Caco-2 (cell line): Measurements from ENCODE around the gene LCOR. TPM values are rescaled to one million over a fixed set of nuclear protein-coding genes. Genes with fewer than 3 reads are reported as not detected.

Experiments used
- BruUV-seq: library from RNA; stranded (reverse); fragments of 400-500 nt; replicated peaks from 2 replicates; lab custom pipeline; 2021; lab: Mats Ljungman, UMichigan
- CTCF ChIA-PET: fragments of 300-600 bp; sonication (Branson Sonifier 250); formaldehyde crosslinking; loops from one replicate; lab custom pipeline; 2022; ENCODE audit warnings: antibody characterized with exemption; lab: Charles Lee
- POLR2A ChIA-PET: fragments of 300-600 bp; sonication (Branson Sonifier 250); formaldehyde crosslinking; loops from one replicate; lab custom pipeline; 2022; ENCODE audit warnings: antibody characterized with exemption; lab: Charles Lee
- DNase-seq, 2 experiments: peaks; one replicate each; pipeline versions ENCODE4 v3.0.0 to v3.0.0-alpha.2; 2020 to 2022
- H3K27me3 ChIP-seq: replicated peaks from 2 replicates; pipeline ENCODE4 v1.6.0; 2011; ENCODE audit warnings: low read length; ENCODE audit not compliant: control insufficient read depth, insufficient read depth
- H3K36me3 ChIP-seq: 2 replicates; pipeline ENCODE4 v1.5.1; 2011; ENCODE audit warnings: low read length; ENCODE audit not compliant: control insufficient read depth, insufficient read depth
- H3K4me1 ChIP-seq: fragments of 250-450 bp; sonication (Bioruptor Pico); 2 replicates; pipeline ENCODE4 v1.5.1; 2020; ENCODE audit warnings: mild to moderate bottlenecking
- H3K4me3 ChIP-seq: 2 replicates; pipeline ENCODE4 v1.5.1; 2011; ENCODE audit warnings: low read depth, mild to moderate bottlenecking, control low read depth, low read length
- H3K9me3 ChIP-seq: fragments of 250-450 bp; sonication (Bioruptor Pico); 2 replicates; pipeline ENCODE4 v1.5.1; 2020; ENCODE audit warnings: mild to moderate bottlenecking, moderate library complexity
- H3K27ac Mint-ChIP-seq: one replicate; pipeline ENCODE4 v1.8.0; 2022; ENCODE audit warnings: mixed read lengths; ENCODE audit not compliant: unreplicated experiment
- H3K27me3 Mint-ChIP-seq: one replicate; pipeline ENCODE4 v1.8.0; 2022; ENCODE audit warnings: mixed read lengths; ENCODE audit not compliant: insufficient read depth, unreplicated experiment
- H3K36me3 Mint-ChIP-seq: one replicate; pipeline ENCODE4 v1.8.0; 2022; ENCODE audit warnings: mild to moderate bottlenecking, mixed read lengths; ENCODE audit not compliant: insufficient read depth, unreplicated experiment
- H3K4me1 Mint-ChIP-seq: one replicate; pipeline ENCODE4 v1.8.0; 2022; ENCODE audit warnings: low read depth, mixed read lengths; ENCODE audit not compliant: unreplicated experiment
- H3K4me3 Mint-ChIP-seq: one replicate; pipeline ENCODE4 v1.8.0; 2022; ENCODE audit warnings: mild to moderate bottlenecking, moderate library complexity, mixed read lengths; ENCODE audit not compliant: unreplicated experiment
- H3K9me3 Mint-ChIP-seq: one replicate; pipeline ENCODE4 v1.8.0; 2022; ENCODE audit warnings: mixed read lengths; ENCODE audit not compliant: unreplicated experiment
- intact Hi-C: fragments of 100-400 bp; cut with micrococcal nuclease; formaldehyde crosslinking; loops from one replicate; pipeline ENCODE4 v1.10.0; 2022; ENCODE audit not compliant: unreplicated experiment
- total RNA-seq: library from RNA; stranded (reverse); gene quantifications from 2 replicates; pipeline ENCODE4 v1.2.3, GENCODE V29; 2022
- TF ChIP-seq, protein P1 (sequence below), 2 experiments: fragments of 200-600 bp in 1 of 2; IDR thresholded peaks; 1 replicate in 1 of 2; 2 replicates in 1 of 2; pipeline versions ENCODE4 v1.5.1 to v1.8.0; 2011 to 2022; ENCODE audit warnings: antibody characterized with exemption in 1 of 2, control low read depth in 1 of 2, inconsistent platforms in 1 of 2, low read depth in 1 of 2, low read length in 1 of 2, mild to moderate bottlenecking in 1 of 2, moderate library complexity in 1 of 2; ENCODE audit not compliant: insufficient read depth in 1 of 2, severe bottlenecking in 1 of 2, unreplicated experiment in 1 of 2

The LCOR gene
- total RNA-seq, 1 experiment from 2014 or later, result 51.8 TPM

DNA sequence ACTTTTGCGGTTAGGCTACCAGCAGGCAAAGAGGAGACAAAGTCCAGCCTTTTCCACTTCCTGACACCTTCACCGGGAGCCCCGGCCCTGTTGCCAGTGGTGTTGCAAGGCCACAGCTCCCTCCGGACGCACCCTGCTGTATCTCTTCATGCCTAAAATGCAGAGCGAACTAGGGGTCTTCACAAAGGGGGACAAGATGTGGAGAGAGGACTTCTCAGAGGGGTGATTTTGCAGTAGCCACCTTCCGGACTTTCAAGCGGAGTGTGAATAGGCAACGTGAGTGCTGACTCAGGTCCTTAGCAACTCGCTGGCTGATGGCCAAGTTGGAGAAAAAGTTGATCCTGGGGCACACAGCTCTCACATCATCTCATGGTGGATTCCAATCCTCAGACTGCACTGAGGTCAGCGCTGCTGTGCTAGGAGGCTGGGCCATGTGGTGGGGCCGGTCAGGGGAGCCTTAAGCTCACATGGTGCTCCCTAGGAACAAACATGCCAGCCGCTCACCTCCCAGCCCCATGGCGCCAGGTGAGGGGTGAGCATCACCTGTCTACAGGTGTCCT is 166.3 kb downstream of the LCOR start:
- 0 out of 2 replicates have a peak, but pooled peaks cover 6% of the 10 kb centered on the region for H3K4me1 ChIP-seq
- H3K36me3 ChIP-seq, result no peaks in the 10 kb centered on the region
- Mint-ChIP-seq H3K36me3 (no peaks in the 10 kb centered on the region), H3K27ac (no peak overlapping the region), H3K4me1 (no peaks in the 10 kb centered on the region), H3K4me3 (no peak overlapping the region), H3K9me3 (no peaks in the 10 kb centered on the region), H3K27me3 (no peaks in the 10 kb centered on the region)
- no peak for DNase-seq
- H3K4me3 ChIP-seq, result no peak overlapping the region
- no TSS peak for BruUV-seq
- CTCF ChIA-PET, result no interaction called here
- TF ChIP-seq, protein P1, sequence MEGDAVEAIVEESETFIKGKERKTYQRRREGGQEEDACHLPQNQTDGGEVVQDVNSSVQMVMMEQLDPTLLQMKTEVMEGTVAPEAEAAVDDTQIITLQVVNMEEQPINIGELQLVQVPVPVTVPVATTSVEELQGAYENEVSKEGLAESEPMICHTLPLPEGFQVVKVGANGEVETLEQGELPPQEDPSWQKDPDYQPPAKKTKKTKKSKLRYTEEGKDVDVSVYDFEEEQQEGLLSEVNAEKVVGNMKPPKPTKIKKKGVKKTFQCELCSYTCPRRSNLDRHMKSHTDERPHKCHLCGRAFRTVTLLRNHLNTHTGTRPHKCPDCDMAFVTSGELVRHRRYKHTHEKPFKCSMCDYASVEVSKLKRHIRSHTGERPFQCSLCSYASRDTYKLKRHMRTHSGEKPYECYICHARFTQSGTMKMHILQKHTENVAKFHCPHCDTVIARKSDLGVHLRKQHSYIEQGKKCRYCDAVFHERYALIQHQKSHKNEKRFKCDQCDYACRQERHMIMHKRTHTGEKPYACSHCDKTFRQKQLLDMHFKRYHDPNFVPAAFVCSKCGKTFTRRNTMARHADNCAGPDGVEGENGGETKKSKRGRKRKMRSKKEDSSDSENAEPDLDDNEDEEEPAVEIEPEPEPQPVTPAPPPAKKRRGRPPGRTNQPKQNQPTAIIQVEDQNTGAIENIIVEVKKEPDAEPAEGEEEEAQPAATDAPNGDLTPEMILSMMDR (IDR thresholded peaks at IDR 0.05; ENCODE audit: insufficient read depth in 1 of 2, low read depth in 1 of 2, low read length in 1 of 2, severe bottlenecking in 1 of 2, unreplicated experiment in 1 of 2), result no peak
- H3K27me3 ChIP-seq, result no peaks in the 10 kb centered on the region
- intact Hi-C loops, result no loop called here
- POLR2A ChIA-PET, result no interaction called here
- no peaks in the 10 kb centered on the region for H3K9me3 ChIP-seq

DNA sequence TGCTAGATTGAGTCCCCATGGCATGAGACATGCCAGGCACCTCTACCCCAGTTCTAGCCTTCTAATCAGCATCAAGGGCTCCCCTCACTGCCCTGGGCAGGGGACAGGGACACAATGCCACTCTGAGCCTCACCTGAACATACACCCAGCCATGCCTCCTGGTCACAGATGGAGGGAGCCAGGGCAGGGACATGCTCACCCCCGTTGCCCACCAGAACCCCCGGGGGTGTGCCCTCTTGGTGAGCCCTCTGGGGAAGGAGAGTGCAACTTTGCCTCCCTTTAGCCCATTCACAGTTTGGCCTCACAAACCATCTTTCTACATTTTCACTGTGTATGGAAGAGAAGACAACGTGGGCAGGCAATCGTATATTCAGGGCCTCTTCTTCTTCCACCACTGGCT is 167.2 kb downstream of the LCOR start:
- H3K27me3 Mint-ChIP-seq, result no peaks in the 10 kb centered on the region

DNA sequence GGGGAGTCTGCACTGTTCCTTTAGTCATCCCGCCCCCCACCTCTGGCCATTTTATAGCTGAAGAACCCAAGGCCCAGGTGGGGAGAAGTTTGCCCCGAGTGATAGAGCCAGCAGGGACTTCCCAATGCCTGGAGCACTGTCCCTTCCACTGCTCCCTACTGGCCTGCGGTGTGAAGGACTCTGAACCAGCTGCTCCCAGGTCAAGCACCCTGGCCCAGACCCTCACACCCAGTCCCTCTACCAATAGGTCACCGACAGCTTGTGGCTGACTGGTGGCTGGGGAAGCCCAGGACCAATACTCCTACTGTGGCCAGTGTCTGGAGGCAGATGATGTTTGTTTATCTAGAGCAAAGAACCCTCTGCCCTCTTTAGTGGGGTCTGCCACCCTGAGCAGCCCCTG is 167.9 kb downstream of the LCOR start:
- TF ChIP-seq, protein P1 (IDR thresholded peaks at IDR 0.05; ENCODE audit: insufficient read depth in 1 of 2, low read depth in 1 of 2, low read length in 1 of 2, severe bottlenecking in 1 of 2, unreplicated experiment in 1 of 2), result no peak
- Histone ChIP-seq H3K4me1 (0 out of 2 replicates have a peak, but pooled peaks cover 6% of the 10 kb centered on the region), H3K27me3 (no peaks in the 10 kb centered on the region), H3K9me3 (no peaks in the 10 kb centered on the region), H3K36me3 (no peaks in the 10 kb centered on the region), H3K4me3 (no peak overlapping the region)
- no peak for DNase-seq
- Mint-ChIP-seq H3K4me1 (no peaks in the 10 kb centered on the region), H3K4me3 (no peak overlapping the region), H3K9me3 (no peaks in the 10 kb centered on the region), H3K27ac (no peak overlapping the region), H3K27me3 (no peaks in the 10 kb centered on the region), H3K36me3 (no peaks in the 10 kb centered on the region)
- intact Hi-C loops, result no loop called here
- no TSS peak for BruUV-seq
- ChIA-PET POLR2A (no interaction called here), CTCF (interaction anchor here (0.6 kb wide), 1 partner anchor 771 kb away, joined by 3 read pairs; no protein-coding TSS in a partner anchor)

More for the DNA sequence above, 167.2 kb downstream of the LCOR start:
- intact Hi-C loops, result no loop called here
- TF ChIP-seq, protein P1 (IDR thresholded peaks at IDR 0.05; ENCODE audit: insufficient read depth in 1 of 2, low read depth in 1 of 2, low read length in 1 of 2, severe bottlenecking in 1 of 2, unreplicated experiment in 1 of 2), result no peak
- no peak overlapping the region for H3K27ac Mint-ChIP-seq
- Histone ChIP-seq H3K27me3 (no peaks in the 10 kb centered on the region), H3K36me3 (no peaks in the 10 kb centered on the region), H3K4me3 (no peak overlapping the region), H3K4me1 (0 out of 2 replicates have a peak, but pooled peaks cover 6% of the 10 kb centered on the region), H3K9me3 (no peaks in the 10 kb centered on the region)
- no peaks in the 10 kb centered on the region for H3K4me1 Mint-ChIP-seq
- ChIA-PET POLR2A (no interaction called here), CTCF (interaction anchor here (0.6 kb wide), 1 partner anchor 770 kb away, joined by 3 read pairs; no protein-coding TSS in a partner anchor)
- DNase-seq, result no peak
- no peaks in the 10 kb centered on the region for H3K9me3 Mint-ChIP-seq
- BruUV-seq, result no TSS peak
- no peak overlapping the region for H3K4me3 Mint-ChIP-seq
- no peaks in the 10 kb centered on the region for H3K36me3 Mint-ChIP-seq
